OCI-LY1 (cell line): Measurements from ENCODE around the gene JUND.

ENCODE experiments used
- H2AFZ ChIP-seq: fragments of 200-600 bp; sonication (generic), shearing (Covaris generic); 2 replicates; pipeline ENCODE4 v1.6.0; 2014; ENCODE audit warnings: antibody characterized with exemption, mild to moderate bottlenecking, low read length
- H3F3A ChIP-seq: fragments of 200-600 bp; sonication (generic), shearing (Covaris generic); 2 replicates; pipeline ENCODE4 v1.6.0; 2014; ENCODE audit warnings: mild to moderate bottlenecking, antibody characterized with exemption, low read length, moderate library complexity; ENCODE audit not compliant: insufficient read depth
- H3K27ac ChIP-seq: fragments of 200-600 bp; sonication (generic); 2 replicates; pipeline ENCODE4 v1.5.1; 2014; ENCODE audit warnings: low read length, mixed run types, mild to moderate bottlenecking, low read depth; ENCODE audit not compliant: poor library complexity, severe bottlenecking
- H3K27me3 ChIP-seq: fragments of 200-600 bp; sonication (generic); 2 replicates; pipeline ENCODE4 v1.6.0; 2014; ENCODE audit warnings: antibody characterized with exemption, mild to moderate bottlenecking, low read length, moderate library complexity; ENCODE audit not compliant: insufficient read depth
- H3K36me3 ChIP-seq: fragments of 200-600 bp; sonication (generic); 2 replicates; pipeline ENCODE4 v1.6.1; 2014; ENCODE audit warnings: mild to moderate bottlenecking, antibody characterized with exemption, low read length, moderate library complexity, mixed read lengths; ENCODE audit not compliant: insufficient read depth
- H3K4me1 ChIP-seq: fragments of 200-600 bp; sonication (generic); 2 replicates; pipeline ENCODE4 v1.5.1; 2014; ENCODE audit warnings: mild to moderate bottlenecking, low read length, moderate library complexity; ENCODE audit not compliant: insufficient read depth, severe bottlenecking
- H3K4me2 ChIP-seq: fragments of 200-600 bp; sonication (generic), shearing (Covaris generic); 2 replicates; pipeline ENCODE4 v1.6.1; 2014; ENCODE audit warnings: low read length
- H3K4me3 ChIP-seq: fragments of 200-600 bp; sonication (generic); 2 replicates; pipeline ENCODE4 v1.5.1; 2014; ENCODE audit warnings: low read length, low read depth, mild to moderate bottlenecking, mixed read lengths; ENCODE audit not compliant: poor library complexity, severe bottlenecking
- H3K79me2 ChIP-seq: fragments of 200-600 bp; shearing (Covaris generic); 2 replicates; pipeline ENCODE4 v1.6.1; 2016; ENCODE audit warnings: mixed run types, low read length, mixed read lengths; ENCODE audit not compliant: insufficient read depth
- H3K9ac ChIP-seq: fragments of 200-600 bp; sonication (generic), shearing (Covaris generic); 2 replicates; pipeline ENCODE4 v1.6.1; 2014; ENCODE audit warnings: mild to moderate bottlenecking, low read length, mixed read lengths
- H3K9me2 ChIP-seq: fragments of 200-600 bp; sonication (generic), shearing (Covaris generic); 2 replicates; pipeline ENCODE4 v1.6.1; 2014; ENCODE audit warnings: low read depth, mild to moderate bottlenecking, low read length, mixed read lengths
- H3K9me3 ChIP-seq: fragments of 200-600 bp; shearing (Covaris generic); 2 replicates; pipeline ENCODE4 v1.6.1; 2014; ENCODE audit warnings: low read length, mixed read lengths
- H4K20me1 ChIP-seq: fragments of 200-600 bp; sonication (generic), shearing (Covaris generic); 2 replicates; pipeline ENCODE4 v1.6.0; 2016; ENCODE audit warnings: mild to moderate bottlenecking, low read length; ENCODE audit not compliant: insufficient read depth
- EZH2 ChIP-seq: fragments of 200-600 bp; sonication (generic), shearing (Covaris generic); IDR thresholded peaks from 2 replicates; pipeline ENCODE4 v1.8.0; 2017; ENCODE audit warnings: borderline replicate concordance, mixed run types, mild to moderate bottlenecking, antibody characterized with exemption, low read length, moderate library complexity, mixed read lengths
- TF ChIP-seq, protein P1 (sequence below): fragments of 200-600 bp; sonication (generic), shearing (Covaris generic); IDR thresholded peaks from 2 replicates; pipeline ENCODE4 v1.5.1; 2017; ENCODE audit warnings: mild to moderate bottlenecking, antibody characterized with exemption, low read length, moderate library complexity, mixed read lengths

JUND gene

DNA sequence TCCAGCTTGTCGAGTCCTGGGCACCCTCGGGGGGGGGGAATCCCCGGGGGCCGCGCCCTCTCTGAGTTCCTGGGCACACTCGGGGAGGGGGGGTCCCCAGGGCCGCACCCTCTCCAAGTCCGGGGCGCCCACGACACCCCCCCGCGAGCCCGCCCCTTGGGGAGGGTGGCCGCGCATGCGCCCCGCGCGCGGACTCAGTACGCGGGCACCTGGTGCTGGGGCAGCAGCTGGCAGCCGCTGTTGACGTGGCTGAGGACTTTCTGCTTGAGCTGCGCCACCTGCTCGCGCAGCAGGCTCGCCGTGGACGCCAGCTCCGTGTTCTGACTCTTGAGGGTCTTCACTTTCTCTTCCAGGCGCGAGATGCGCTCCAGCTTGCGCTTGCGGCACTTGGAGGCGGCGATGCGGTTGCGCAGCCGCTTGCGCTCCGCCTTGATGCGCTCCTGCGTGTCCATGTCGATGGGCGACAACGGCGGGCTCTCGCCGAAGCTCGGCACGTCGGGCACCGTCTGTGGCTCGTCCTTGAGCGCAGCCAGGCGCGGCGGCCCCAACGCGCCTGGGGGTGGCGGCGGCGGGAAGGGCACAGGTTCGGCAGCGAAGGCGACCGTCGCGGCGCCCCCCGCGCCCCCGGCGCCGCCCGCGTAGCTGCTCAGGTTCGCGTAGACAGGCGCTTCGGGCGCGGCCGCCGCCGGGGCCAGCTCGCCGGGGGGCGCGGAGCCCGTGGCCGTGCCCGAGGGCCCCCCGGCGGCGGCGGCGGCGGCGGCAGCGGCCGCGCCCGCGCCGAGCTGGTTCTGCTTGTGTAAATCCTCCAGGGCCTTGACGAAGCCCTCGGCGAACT is 958 bp downstream of the JUND start:
- peak overlapping the region; percentile 68 for H3K4me3 ChIP-seq
- H3K27me3 ChIP-seq: no peaks in the 10 kb centered on the region
- no peaks in the 10 kb centered on the region for H3K9me2 ChIP-seq
- TF ChIP-seq EZH2: no peak
- TF ChIP-seq, protein P1, sequence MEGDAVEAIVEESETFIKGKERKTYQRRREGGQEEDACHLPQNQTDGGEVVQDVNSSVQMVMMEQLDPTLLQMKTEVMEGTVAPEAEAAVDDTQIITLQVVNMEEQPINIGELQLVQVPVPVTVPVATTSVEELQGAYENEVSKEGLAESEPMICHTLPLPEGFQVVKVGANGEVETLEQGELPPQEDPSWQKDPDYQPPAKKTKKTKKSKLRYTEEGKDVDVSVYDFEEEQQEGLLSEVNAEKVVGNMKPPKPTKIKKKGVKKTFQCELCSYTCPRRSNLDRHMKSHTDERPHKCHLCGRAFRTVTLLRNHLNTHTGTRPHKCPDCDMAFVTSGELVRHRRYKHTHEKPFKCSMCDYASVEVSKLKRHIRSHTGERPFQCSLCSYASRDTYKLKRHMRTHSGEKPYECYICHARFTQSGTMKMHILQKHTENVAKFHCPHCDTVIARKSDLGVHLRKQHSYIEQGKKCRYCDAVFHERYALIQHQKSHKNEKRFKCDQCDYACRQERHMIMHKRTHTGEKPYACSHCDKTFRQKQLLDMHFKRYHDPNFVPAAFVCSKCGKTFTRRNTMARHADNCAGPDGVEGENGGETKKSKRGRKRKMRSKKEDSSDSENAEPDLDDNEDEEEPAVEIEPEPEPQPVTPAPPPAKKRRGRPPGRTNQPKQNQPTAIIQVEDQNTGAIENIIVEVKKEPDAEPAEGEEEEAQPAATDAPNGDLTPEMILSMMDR: no peak
- peak overlapping the region; percentile 88 for H3K27ac ChIP-seq
- no peaks in the 10 kb centered on the region for H3K9me3 ChIP-seq
- H3F3A ChIP-seq: no peaks in the 10 kb centered on the region
- H3K9ac ChIP-seq: peak overlapping the region; percentile 76
- no peaks in the 10 kb centered on the region for H4K20me1 ChIP-seq
- H2AFZ ChIP-seq: no peak overlapping the region
- H3K36me3 ChIP-seq: peaks cover 5% of the 10 kb centered on the region; the same call in 1 of the 2 replicates
- no peaks in the 10 kb centered on the region for H3K79me2 ChIP-seq
- peak overlapping the region; percentile 71 for H3K4me2 ChIP-seq
- peaks cover 20% of the 10 kb centered on the region for H3K4me1 ChIP-seq

DNA sequence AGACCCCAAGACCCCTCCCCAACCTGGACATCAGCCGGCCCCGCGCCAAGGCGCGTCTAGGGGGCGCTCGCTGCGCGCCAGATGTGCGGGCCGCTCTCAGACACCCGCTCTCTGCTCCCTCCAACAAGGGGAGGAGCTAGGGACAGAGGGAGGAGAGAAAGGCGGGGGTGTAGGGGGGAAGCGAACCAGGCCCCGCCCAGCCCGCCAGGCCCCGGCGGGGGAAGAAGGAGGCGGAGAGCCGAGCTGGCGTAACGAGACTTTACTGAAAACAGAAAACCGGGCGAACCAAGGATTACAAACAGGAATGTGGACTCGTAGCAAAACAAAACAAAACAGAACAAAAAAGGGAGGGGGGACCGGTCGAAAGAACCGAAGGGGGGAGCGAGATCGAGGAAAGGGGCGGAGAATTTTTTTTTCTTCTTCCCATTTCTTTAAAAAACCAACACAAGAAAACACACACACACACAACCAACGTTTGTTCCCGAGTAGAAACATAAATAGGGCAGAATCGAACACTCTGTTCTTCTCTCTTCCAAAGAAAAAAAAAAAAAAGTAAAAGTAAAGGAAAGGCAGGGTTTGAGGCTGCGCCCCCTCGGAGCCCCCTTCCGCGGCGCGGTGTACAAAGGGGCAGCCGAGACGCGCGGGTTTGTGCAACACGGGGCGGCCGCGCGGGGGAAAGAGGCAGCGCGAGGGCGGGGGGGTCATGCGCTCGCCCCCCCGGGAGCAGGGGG is 1.7 kb downstream of the JUND start:
- H3K4me2 ChIP-seq: peak overlapping the region; percentile 60
- H3K9me2 ChIP-seq: no peaks in the 10 kb centered on the region
- no peak overlapping the region for H2AFZ ChIP-seq
- H4K20me1 ChIP-seq: no peaks in the 10 kb centered on the region
- H3K4me3 ChIP-seq: peak overlapping the region; percentile 63
- H3K36me3 ChIP-seq: peaks cover 5% of the 10 kb centered on the region; the same call in 1 of the 2 replicates
- H3K27ac ChIP-seq: peak overlapping the region; percentile 88
- H3K27me3 ChIP-seq: no peaks in the 10 kb centered on the region
- H3K9ac ChIP-seq: peak overlapping the region; percentile 64
- H3K9me3 ChIP-seq: no peaks in the 10 kb centered on the region
- no peaks in the 10 kb centered on the region for H3F3A ChIP-seq
- TF ChIP-seq EZH2: no peak
- TF ChIP-seq, protein P1: peak; percentile 99
- peaks cover 20% of the 10 kb centered on the region for H3K4me1 ChIP-seq
- no peaks in the 10 kb centered on the region for H3K79me2 ChIP-seq

DNA sequence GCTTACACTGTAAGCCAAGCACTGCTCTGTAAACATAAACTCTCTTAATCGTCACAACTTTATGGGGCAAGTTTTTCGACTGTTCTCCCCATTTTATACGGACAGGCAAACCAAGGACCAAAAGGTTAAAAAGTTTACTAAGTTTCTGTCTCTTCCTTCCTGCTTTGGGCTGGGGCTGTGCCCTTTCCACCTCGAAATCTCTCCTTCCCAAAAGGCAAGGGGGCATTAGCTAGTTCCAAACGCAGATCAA is 2.2 kb downstream of the JUND start:
- Histone ChIP-seq H3K27ac (peak overlapping the region; percentile 88), H3K4me2 (peak overlapping the region; percentile 60), H2AFZ (no peak overlapping the region), H3K4me1 (peaks cover 20% of the 10 kb centered on the region), H4K20me1 (no peaks in the 10 kb centered on the region), H3K79me2 (no peaks in the 10 kb centered on the region), H3F3A (no peaks in the 10 kb centered on the region), H3K9me2 (no peaks in the 10 kb centered on the region), H3K9ac (peak overlapping the region; percentile 8; the same call in 1 of the 2 replicates), H3K36me3 (peaks cover 5% of the 10 kb centered on the region; the same call in 1 of the 2 replicates), H3K9me3 (no peaks in the 10 kb centered on the region), H3K27me3 (no peaks in the 10 kb centered on the region), H3K4me3 (peak overlapping the region; percentile 63)
- no peak for TF ChIP-seq EZH2
- TF ChIP-seq, protein P1: no peak
